Choroid plexus epithelial cell (primary cell): ENCODE measurements around the gene CSNK1G2.

Experiments used
- DNase-seq: peaks from one replicate; pipeline ENCODE4 v3.0.0-alpha.2; 2010; ENCODE audit warnings: low read depth
- H3K4me3 ChIP-seq: 2 replicates; pipeline ENCODE4 v1.5.1; 2011; ENCODE audit warnings: low read depth, mild to moderate bottlenecking, control low read depth, low read length, moderate library complexity
- TF ChIP-seq, protein P1 (sequence below): conservative IDR thresholded peaks from 2 replicates; pipeline ENCODE4 v1.5.1; 2011; ENCODE audit warnings: low read depth, mild to moderate bottlenecking, control low read depth, inconsistent platforms, low read length, moderate library complexity

Gene CSNK1G2

DNA sequence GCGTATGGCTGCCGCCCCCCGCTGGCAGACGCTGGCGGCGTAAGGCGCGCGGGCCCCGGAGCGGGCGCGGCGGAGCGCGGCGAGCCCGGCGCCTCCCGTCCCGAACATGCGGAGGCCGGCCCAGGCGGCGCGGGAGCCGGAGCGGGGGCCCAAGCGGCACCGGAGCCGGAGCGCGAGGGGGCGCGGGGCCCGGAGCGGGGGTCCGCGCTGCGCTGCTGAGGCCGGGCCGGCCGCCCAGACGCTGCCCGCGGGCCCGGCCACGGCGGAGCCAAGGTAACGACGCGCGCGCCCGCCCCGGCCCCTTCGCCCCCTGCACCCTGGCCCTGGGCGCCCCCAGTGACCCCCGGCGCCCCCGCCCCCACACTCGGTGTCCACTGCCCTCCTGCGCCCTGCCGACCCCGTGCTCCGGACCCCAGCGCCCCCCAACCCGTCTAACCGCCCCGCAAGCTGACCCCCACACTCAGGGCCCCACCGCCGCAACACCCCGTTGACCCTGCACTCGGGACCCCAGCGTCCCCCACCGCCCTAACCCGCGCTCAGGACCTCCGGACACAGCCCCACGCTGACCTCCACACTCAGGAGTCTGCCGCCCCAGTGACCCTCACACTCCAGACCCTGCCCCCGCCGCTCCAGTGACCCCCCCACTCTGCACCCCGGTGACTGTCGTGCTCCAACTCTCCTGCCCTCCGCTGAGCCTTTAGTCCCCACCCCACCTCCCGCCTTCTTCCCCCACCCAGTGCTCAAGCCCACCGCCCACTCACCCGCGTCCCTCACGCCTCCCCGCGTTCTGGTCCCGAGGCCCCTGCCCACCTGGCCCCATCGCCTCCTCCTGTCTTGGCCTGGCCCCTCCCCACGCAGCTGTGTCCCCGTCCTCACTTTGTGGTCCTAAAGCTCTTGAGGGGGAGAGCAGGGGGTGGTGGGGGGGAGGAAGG, at the start of gene CSNK1G2:
CSNK1G2 (plus strand) TSS at position 27 of the 932 bp plus-strand sequence. CDS start 28,601 bp downstream, outside the sequence.
- peak within 1 kb of the TSS; percentile 80 for H3K4me3 ChIP-seq
- TF ChIP-seq, protein P1, sequence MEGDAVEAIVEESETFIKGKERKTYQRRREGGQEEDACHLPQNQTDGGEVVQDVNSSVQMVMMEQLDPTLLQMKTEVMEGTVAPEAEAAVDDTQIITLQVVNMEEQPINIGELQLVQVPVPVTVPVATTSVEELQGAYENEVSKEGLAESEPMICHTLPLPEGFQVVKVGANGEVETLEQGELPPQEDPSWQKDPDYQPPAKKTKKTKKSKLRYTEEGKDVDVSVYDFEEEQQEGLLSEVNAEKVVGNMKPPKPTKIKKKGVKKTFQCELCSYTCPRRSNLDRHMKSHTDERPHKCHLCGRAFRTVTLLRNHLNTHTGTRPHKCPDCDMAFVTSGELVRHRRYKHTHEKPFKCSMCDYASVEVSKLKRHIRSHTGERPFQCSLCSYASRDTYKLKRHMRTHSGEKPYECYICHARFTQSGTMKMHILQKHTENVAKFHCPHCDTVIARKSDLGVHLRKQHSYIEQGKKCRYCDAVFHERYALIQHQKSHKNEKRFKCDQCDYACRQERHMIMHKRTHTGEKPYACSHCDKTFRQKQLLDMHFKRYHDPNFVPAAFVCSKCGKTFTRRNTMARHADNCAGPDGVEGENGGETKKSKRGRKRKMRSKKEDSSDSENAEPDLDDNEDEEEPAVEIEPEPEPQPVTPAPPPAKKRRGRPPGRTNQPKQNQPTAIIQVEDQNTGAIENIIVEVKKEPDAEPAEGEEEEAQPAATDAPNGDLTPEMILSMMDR: no peak
- no peak for DNase-seq

DNA sequence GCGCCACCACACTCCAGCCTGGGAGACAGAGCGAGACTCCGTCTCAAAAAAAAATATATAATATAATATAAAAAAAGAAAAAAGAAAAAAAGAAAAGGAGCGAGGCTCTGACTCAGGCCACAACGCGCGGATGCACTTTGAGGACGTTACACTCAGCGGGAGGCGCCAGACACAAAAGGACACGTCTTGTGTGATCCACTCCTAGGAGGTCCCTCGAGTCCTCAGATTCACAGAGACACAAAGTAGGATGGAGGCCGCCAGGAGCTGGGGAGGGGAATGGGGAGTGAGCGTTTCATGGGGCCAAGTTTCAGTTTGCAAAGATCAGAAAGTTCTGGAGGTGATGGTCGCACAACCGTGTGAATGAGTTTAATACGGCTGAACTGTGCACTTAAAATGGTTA, 47.2 kb upstream of the CSNK1G2 start:
- TF ChIP-seq, protein P1: no peak
- no peak overlapping the region for H3K4me3 ChIP-seq
- DNase-seq: no peak

DNA sequence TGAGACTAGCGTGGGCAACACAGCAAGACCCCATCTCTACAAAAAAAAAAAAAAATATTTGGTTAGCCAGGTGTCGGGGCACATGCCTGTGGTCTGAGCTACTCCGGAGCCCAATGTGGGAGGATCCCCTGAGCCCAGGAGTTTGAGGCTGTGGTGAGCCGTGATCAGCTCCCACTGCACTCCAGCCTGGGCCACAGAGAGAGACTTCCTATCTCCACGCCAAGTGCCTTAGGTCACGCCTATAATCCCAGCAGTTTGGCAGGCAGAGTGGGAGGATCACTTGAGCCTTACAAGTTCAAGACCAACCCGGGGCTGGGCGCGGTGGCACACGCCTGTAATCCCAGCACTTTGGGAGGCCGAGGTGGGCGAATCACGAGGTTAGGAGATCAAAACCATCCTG, 44.5 kb upstream of the CSNK1G2 start:
- no peak overlapping the region for H3K4me3 ChIP-seq
- DNase-seq: no peak
- TF ChIP-seq, protein P1: no peak

DNA sequence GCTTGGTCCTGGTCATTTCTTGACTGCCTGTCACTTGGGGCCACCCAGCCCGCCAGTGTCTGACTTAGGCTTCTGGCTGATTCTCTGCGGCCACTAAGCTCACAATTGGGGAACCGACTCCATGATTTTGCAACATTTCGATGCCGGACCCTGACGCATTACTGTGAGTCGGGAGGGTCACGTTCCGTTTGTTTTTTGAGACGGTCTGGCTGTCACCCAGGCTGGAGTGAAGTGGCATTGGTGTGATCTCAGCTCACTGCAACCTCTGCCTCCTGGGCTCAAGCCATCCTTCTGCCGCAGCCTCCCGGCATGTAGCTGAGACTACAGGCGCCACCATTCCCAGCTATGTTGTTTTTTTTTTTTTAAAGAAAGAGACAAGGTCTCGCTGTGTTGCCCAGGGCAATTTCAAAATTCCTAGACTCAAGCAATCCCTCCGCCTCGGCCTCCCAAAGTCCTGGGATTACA, 39.0 kb upstream of the CSNK1G2 start:
- no peak for DNase-seq

DNA sequence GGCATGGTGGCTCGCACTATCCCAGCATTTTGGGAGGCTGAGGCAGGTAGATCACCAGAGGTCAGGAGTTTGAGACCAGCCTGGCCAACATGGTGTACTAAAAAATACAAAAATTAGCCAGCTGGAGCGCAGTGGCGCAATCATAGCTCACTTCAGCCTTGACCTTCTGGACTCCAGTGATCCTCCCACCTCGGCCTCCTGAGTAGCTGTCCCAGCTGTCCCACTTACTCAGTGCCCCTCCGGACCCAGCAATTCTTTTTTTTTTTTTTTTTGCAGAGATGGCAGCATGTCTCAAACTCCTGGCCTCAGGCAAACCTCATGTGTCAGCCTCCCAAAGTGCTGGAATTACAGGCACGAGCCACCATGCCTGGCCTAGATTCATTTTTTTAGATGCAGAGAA, 38.0 kb upstream of the CSNK1G2 start:
- TF ChIP-seq, protein P1: no peak

More for the DNA sequence above, 39.0 kb upstream of the CSNK1G2 start:
- no peak overlapping the region for H3K4me3 ChIP-seq
- TF ChIP-seq, protein P1: no peak

DNA sequence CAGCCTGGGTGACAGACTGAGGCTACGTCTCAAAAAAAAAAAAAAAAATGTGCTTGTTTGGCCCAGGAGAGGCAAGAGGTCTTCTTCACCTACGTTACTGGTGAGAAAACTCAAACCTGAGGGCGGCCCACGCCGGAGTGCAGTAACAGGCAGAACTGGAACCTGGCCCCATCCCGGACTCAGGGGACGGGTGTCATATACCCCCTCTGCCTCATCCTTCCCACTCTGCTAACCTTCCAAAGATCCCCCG, 36.2 kb upstream of the CSNK1G2 start:
- TF ChIP-seq, protein P1: no peak
- peak overlapping the region; percentile 42 for H3K4me3 ChIP-seq
- no peak for DNase-seq

More for the DNA sequence above, 38.0 kb upstream of the CSNK1G2 start:
- no peak for DNase-seq
- H3K4me3 ChIP-seq: no peak overlapping the region
